MM.1S (cell line): ENCODE measurements around the gene SUPT3H.

Experiments
- CTCF ChIP-seq: fragments of 300-600 bp; sonication (generic); IDR thresholded peaks from 2 replicates; pipeline ENCODE4 v1.5.1; 2016; ENCODE audit warnings: antibody characterized with exemption, low read length, mixed read lengths
- EZH2 ChIP-seq: fragments of 300-600 bp; sonication (generic); optimal IDR thresholded peaks from 2 replicates; pipeline ENCODE3; 2017; ENCODE audit warnings: low read depth, mild to moderate bottlenecking, antibody characterized with exemption, low read length, mixed read lengths

GRCh38 chr6:44965708-44966107 is 412.0 kb downstream of the SUPT3H start:
- TF ChIP-seq CTCF = no peak
- no peak for TF ChIP-seq EZH2
